Loucy (cell line): Measurements from ENCODE around the gene SNAPC4.

ENCODE experiments used
- CTCF ChIP-seq: fragments of 200-600 bp; sonication (generic); conservative IDR thresholded peaks from 2 replicates; pipeline ENCODE4 v1.5.1; 2014; ENCODE audit warnings: mild to moderate bottlenecking, antibody characterized with exemption, low read length
- EZH2phosphoT487 ChIP-seq: fragments of 200-600 bp; IDR thresholded peaks from 2 replicates; pipeline ENCODE4 v1.6.1; 2018; ENCODE audit warnings: antibody characterized with exemption, mild to moderate bottlenecking, moderate library complexity, borderline replicate concordance

GRCh38 chr9:136396219-136396515 is 3.8 kb downstream of the SNAPC4 start:
- TF ChIP-seq EZH2phosphoT487 (no peak), CTCF (no peak)
